ENCODE measurements around the gene MRPL12. TPM values are rescaled to one million over a fixed set of nuclear protein-coding genes. Genes with fewer than 3 reads are reported as not detected.

MRPL12 gene
- total and polyA plus RNA-seq, 9 of the 15 experiments (the other 6 are each of a cell fraction or from before 2014, with no cell fraction given) = 0.94 to 338 (median 100) TPM

DNA sequence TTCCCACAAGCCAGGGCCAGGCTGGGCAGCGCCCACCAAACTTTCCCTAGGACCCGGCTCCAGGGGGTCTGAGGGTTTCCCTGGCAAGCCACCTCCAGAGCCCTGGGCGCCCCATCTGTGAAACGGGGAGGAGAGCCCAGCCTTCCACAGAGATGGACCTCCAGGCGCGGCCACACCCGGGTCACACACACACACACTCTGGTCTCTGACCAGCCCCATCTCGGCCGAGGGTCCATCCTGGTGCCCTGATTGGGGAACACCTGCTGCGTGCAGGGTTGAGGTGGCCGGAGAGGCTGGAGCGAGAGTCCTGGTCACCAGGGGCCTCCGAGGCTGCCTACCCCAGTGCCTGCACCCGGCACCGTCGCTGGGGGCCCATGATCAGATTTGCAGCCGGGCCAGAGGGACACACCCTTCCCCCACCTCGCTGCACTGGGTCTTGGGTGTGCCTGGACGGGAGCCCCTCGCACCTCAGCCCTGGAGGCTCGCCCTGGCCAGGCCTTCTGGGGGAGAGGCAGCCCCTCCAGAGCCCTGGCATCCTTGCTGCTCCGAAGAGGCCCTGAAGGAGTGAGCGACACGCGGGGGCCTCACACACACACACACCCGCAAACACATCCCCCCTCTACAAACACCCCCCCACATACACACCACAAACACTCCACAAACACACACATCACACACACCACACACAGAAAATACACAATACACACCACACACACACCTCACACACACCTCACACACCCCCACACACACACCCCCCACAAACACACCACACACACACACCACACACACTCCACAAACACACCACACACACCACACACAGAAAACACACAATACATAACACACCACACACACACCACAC, 38.7 kb downstream of the MRPL12 start (continued):
- TF ChIP-seq PRMT5 (CRISPR knock-in tag; IDR thresholded peaks at IDR 0.05) = no peak
- TF ChIP-seq, protein P1, sequence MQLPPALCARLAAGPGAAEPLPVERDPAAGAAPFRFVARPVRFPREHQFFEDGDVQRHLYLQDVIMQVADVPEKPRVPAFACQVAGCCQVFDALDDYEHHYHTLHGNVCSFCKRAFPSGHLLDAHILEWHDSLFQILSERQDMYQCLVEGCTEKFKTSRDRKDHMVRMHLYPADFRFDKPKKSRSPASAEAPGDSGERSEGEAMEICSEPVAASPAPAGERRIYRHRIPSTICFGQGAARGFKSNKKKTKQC (CRISPR knock-in tag; IDR thresholded peaks at IDR 0.05) = no peak
- TF ChIP-seq, protein P2, sequence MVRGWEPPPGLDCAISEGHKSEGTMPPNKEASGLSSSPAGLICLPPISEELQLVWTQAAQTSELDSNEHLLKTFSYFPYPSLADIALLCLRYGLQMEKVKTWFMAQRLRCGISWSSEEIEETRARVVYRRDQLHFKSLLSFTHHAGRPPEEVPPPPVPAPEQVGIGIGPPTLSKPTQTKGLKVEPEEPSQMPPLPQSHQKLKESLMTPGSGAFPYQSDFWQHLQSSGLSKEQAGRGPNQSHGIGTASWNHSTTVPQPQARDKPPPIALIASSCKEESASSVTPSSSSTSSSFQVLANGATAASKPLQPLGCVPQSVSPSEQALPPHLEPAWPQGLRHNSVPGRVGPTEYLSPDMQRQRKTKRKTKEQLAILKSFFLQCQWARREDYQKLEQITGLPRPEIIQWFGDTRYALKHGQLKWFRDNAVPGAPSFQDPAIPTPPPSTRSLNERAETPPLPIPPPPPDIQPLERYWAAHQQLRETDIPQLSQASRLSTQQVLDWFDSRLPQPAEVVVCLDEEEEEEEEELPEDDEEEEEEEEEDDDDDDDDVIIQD (CRISPR knock-in tag; IDR thresholded peaks at IDR 0.05) = no peak
- TF ChIP-seq NRF1 (conservative IDR thresholded peaks at IDR 0.05 in 1 of 2, IDR thresholded peaks at IDR 0.05 in 1 of 2) = no peak
- no peak; the same call in 1 of the 2 replicates for TF ChIP-seq PKNOX1 (IDR thresholded peaks at IDR 0.05)
- TF ChIP-seq MTA3 (IDR thresholded peaks at IDR 0.05; ENCODE audit: borderline replicate concordance) = 0 out of 2 replicates have a peak, but pooled peaks have one; percentile 39
- no peak for TF ChIP-seq TCFL5 (CRISPR knock-in tag; conservative IDR thresholded peaks at IDR 0.05)
- TF ChIP-seq ZNF764 (CRISPR knock-in tag; IDR thresholded peaks at IDR 0.05; ENCODE audit: low read depth) = no peak
- TF ChIP-seq MEF2A (IDR thresholded peaks at IDR 0.05; ENCODE audit: control insufficient read depth, low read depth, low read length) = 0 out of 2 replicates have a peak, but pooled peaks have one; percentile 13
- no peak for TF ChIP-seq HNRNPUL1 (IDR thresholded peaks at IDR 0.05; ENCODE audit: low read length)
- TF ChIP-seq ZC3H11A (IDR thresholded peaks at IDR 0.05; ENCODE audit: low read depth, low read length) = no peak
- TF ChIP-seq ZZZ3 (IDR thresholded peaks at IDR 0.05) = no peak
- TF ChIP-seq GTF3C2 (IDR thresholded peaks at IDR 0.05; ENCODE audit: borderline replicate concordance, extremely low read depth, insufficient read length) = no peak
- no peak for TF ChIP-seq ZNF609 (CRISPR knock-in tag; IDR thresholded peaks at IDR 0.05; ENCODE audit: borderline replicate concordance)
- TF ChIP-seq POLR3G (IDR thresholded peaks at IDR 0.05; ENCODE audit: extremely low read depth, insufficient read length, insufficient replicate concordance) = no peak
